Rectal smooth muscle tissue (tissue), 1 donor: ENCODE measurements around the gene ZC3H15.
"Not testable (repeated sequence)": the region's sequence is repeated elsewhere in the genome, so short reads cannot be mapped to it uniquely, and the experiment has no call there.

ENCODE experiments used
- H3K27ac ChIP-seq: one replicate; pipeline ENCODE4 v1.7.0; 2013; ENCODE audit warnings: low read depth, low read length, inconsistent platforms
- H3K27me3 ChIP-seq: one replicate; pipeline ENCODE4 v1.7.0; 2013; ENCODE audit warnings: low read length; ENCODE audit not compliant: control insufficient read depth, insufficient read depth
- H3K36me3 ChIP-seq: one replicate; pipeline ENCODE4 v1.7.0; 2013; ENCODE audit warnings: low read length; ENCODE audit not compliant: control insufficient read depth, insufficient read depth
- H3K4me1 ChIP-seq: one replicate; pipeline ENCODE4 v1.7.0; 2013; ENCODE audit warnings: low read length; ENCODE audit not compliant: control insufficient read depth, insufficient read depth
- H3K4me3 ChIP-seq: one replicate; pipeline ENCODE4 v1.7.0; 2013; ENCODE audit warnings: low read length
- H3K9ac ChIP-seq: one replicate; pipeline ENCODE4 v1.7.0; 2013; ENCODE audit warnings: low read length

Gene ZC3H15

GRCh38 chr2:186467421-186467820, 18.6 kb upstream of the ZC3H15 start:
- Histone ChIP-seq H3K27ac (no peak overlapping the region), H3K27me3 (no peaks in the 10 kb centered on the region), H3K4me3 (no peak overlapping the region), H3K36me3 (no peaks in the 10 kb centered on the region), H3K9ac (no peak overlapping the region), H3K4me1 (no peaks in the 10 kb centered on the region)

DNA sequence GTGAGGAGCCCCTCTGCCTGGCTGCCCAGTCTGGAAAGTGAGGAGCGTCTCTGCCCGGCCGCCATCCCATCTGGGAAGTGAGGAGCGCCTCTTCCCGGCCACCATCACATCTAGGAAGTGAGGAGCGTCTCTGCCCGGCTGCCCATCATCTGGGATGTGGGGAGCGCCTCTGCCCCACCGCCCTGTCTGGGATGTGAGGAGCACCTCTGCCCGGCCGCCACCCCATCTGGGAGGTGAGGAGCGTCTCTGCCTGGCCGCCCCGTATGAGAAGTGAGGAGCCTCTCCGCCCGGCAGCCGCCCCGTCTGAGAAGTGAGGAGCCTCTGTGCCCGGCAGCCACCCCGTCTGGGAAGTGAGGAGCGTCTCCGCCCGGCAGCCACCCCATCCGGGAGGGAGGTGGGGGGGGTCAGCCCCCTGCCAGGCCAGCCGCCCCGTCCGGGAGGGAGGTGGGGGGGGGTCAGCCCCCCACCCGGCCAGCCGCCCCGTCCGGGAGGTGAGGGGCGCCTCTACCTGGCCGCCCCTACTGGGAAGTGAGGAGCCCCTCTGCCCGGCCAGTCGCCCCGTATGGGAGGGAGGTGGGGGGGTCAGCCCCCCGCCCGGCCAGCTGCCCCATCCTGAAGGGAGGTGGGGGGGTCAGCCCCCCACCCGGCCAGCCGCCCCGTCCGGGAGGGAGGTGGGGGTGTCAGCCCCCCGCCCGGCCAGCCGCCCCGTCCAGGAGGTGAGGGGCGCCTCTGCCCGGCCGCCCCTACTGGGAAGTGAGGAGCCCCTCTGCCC, 13.2 kb upstream of the ZC3H15 start:
- not testable (repeated sequence) for H3K4me3 ChIP-seq, H3K4me1 ChIP-seq, H3K36me3 ChIP-seq, H3K27ac ChIP-seq, H3K9ac ChIP-seq, H3K27me3 ChIP-seq

DNA sequence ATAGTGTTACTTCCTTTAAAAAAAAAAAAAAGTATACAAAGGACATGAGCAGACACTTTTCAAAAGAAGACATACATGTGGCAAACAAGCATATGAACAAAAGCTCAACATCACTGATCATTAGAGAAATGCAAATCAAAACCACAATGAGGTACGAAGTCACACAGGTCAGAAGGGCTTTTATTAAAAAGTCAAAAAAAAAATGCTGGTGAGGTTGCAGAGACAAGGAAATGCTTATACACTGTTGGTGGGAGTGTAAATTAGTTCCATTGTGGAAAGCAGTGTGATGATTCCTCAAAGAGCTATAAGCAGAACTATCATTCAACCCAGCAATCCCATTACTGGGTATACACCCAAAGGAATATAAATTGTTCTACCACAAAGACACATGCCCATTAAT, 11.8 kb upstream of the ZC3H15 start:
- not testable (repeated sequence) for H3K4me3 ChIP-seq

DNA sequence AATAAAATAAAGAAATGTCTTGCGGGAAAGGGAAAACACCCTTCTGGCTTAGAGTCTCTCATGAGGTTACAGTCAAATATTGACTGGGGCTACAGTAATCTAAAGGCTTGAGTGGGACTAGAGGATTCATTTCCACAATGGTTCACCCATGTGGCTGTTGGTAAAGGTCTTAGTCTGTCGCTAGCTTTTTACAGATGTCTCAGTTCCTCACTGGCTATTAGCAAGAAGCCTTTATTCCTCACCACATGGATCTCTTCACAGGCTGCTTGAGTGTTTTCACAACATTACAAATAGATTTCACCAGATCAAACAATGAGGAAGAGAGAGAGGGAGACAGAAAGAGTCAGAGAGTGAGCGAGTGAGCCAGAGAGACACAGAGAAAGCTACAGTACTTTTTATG, 8.3 kb upstream of the ZC3H15 start:
- H3K4me1 ChIP-seq, result no peaks in the 10 kb centered on the region
- H3K27me3 ChIP-seq, result no peaks in the 10 kb centered on the region
- no peak overlapping the region for H3K9ac ChIP-seq
- H3K27ac ChIP-seq, result no peak overlapping the region
- H3K36me3 ChIP-seq, result no peaks in the 10 kb centered on the region
- H3K4me3 ChIP-seq, result no peak overlapping the region

More for the DNA sequence above, 11.8 kb upstream of the ZC3H15 start:
- H3K36me3 ChIP-seq, H3K27ac ChIP-seq, H3K9ac ChIP-seq, H3K27me3 ChIP-seq, H3K4me1 ChIP-seq: not testable (repeated sequence)

DNA sequence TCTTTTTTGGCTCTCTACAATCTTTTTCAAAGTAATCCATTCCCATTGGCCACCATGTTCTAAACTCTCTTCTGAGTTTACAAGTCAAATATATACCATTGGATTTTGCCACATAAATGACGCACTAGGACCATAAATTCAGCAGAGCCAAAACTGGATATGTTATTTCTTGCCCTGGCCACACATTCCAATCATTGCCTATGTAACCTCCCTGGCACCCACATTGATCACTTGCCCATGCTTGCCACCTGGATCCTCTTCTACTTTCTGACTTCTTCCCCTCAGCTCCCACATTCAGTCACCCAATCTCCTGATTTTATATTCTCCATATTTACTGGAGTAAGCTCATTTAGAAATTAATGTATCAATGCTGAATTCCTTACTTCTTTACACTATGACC, 5.1 kb upstream of the ZC3H15 start:
- no peaks in the 10 kb centered on the region for H3K27me3 ChIP-seq
- H3K4me3 ChIP-seq, result no peak overlapping the region
- H3K27ac ChIP-seq, result no peak overlapping the region
- H3K4me1 ChIP-seq, result peaks cover 3% of the 10 kb centered on the region
- H3K9ac ChIP-seq, result no peak overlapping the region
- H3K36me3 ChIP-seq, result no peaks in the 10 kb centered on the region

- peaks cover 9% of the 10 kb centered on the region for H3K4me1 ChIP-seq
- H3K36me3 ChIP-seq, result peaks cover 2% of the 10 kb centered on the region
- H3K4me3 ChIP-seq, result peak overlapping the region; percentile 41
- H3K27ac ChIP-seq, result no peak overlapping the region
- H3K9ac ChIP-seq, result no peak overlapping the region
- no peaks in the 10 kb centered on the region for H3K27me3 ChIP-seq
Measured at GRCh38 chr2:186484062-186484735, 1.9 kb upstream of the ZC3H15 start.

DNA sequence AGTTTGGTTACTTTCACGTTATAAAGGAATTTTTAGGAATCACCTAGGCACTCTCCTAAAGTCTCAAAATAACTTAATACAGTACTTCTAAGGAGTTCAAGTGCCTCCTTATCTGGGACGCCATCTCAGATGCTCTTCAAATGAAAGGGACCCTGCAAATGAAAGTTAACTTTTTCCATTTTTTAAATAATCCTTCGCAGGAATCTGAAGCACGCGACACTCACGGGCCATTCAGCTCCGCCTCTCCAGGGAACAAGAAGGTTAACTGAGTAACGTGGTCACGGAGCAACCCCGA, 537 bp upstream of the ZC3H15 start:
- Histone ChIP-seq H3K27me3 (no peaks in the 10 kb centered on the region), H3K9ac (peak overlapping the region; percentile 72), H3K4me3 (peak overlapping the region; percentile 98), H3K4me1 (peaks cover 9% of the 10 kb centered on the region), H3K27ac (peak overlapping the region; percentile 79), H3K36me3 (peaks cover 2% of the 10 kb centered on the region)

DNA sequence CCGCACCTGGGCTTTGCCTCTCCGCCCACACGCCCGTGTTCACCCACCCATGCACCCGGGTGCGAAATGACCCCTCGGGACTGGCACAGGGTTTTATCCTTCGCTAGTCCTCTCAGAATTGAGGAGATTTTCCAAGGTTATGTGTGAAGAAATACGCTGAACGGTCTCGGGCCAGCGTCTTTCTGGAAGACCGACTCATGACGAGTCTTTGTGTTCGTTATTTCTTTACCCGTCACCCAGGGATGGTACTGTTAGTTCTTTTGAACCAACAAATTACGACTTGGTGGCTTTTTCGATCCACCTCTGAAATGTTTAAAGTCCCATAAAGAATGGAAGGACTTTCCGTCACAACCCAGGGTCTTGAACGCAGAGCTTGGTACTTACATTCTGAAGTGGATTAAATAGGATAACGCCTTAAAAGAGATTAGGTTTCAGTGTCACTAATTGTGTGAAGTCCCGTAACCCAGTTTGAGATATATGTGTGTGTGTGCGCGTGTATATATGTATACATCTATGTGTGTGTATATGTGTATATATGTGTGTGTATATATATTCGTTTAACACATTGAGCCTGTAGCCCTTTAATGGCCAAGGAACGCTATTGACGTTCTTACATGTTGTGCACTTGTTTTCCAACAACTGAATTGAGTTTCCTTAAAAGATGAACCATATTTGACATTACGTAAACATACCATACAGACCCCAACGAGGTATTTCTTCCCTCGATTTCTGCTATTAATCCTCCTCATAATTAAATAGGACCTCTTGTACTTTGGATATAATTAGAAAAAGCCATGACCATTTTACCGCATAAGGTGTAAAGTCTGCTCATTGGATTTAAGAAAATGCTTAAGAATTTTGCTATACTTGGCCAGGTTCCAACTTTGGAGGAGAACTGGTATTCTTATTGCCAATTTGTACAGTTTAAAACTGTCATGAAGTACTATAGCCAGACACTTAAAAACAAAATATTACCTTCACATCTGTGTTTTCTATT, 889 bp downstream of the ZC3H15 start:
- H3K27me3 ChIP-seq, result no peaks in the 10 kb centered on the region
- peak overlapping the region; percentile 98 for H3K4me3 ChIP-seq
- H3K36me3 ChIP-seq, result peaks cover 2% of the 10 kb centered on the region
- peak overlapping the region; percentile 72 for H3K9ac ChIP-seq
- H3K4me1 ChIP-seq, result peaks cover 16% of the 10 kb centered on the region
- H3K27ac ChIP-seq, result peak overlapping the region; percentile 79

- no peak overlapping the region for H3K4me3 ChIP-seq
- peaks cover 6% of the 10 kb centered on the region for H3K36me3 ChIP-seq
- H3K9ac ChIP-seq, result no peak overlapping the region
- no peaks in the 10 kb centered on the region for H3K27me3 ChIP-seq
- no peak overlapping the region for H3K27ac ChIP-seq
- H3K4me1 ChIP-seq, result peaks cover 10% of the 10 kb centered on the region
Measured at GRCh38 chr2:186493564-186494085, 7.6 kb downstream of the ZC3H15 start.

- Histone ChIP-seq H3K27ac (no peak overlapping the region), H3K27me3 (no peaks in the 10 kb centered on the region), H3K36me3 (peaks cover 8% of the 10 kb centered on the region), H3K9ac (no peak overlapping the region), H3K4me3 (no peak overlapping the region), H3K4me1 (peaks cover 9% of the 10 kb centered on the region)
Measured at GRCh38 chr2:186496401-186496800, 10.3 kb downstream of the ZC3H15 start.

DNA sequence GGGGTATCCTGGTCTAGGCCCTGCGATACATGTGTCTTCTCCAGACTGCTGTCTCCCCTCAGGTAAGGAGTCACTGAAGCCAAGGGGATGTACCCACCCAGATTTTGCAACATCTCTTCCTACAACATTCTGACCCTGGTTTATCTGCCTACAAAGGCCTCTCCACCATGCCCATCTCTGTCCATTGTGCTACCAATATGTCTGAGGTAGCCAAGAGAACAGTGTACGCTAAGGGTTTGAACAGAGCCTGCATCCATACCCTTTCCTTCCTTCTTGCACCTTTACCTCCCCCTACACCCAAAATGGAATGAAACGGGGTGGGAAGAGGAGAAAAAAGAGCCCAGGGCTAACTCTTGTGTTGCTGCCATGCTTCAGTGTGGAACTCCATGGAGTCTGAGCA, 11.9 kb downstream of the ZC3H15 start:
- H3K9ac ChIP-seq, result no peak overlapping the region
- no peak overlapping the region for H3K27ac ChIP-seq
- peaks cover 5% of the 10 kb centered on the region for H3K4me1 ChIP-seq
- peaks cover 13% of the 10 kb centered on the region for H3K36me3 ChIP-seq
- H3K4me3 ChIP-seq, result no peak overlapping the region
- H3K27me3 ChIP-seq, result no peaks in the 10 kb centered on the region

DNA sequence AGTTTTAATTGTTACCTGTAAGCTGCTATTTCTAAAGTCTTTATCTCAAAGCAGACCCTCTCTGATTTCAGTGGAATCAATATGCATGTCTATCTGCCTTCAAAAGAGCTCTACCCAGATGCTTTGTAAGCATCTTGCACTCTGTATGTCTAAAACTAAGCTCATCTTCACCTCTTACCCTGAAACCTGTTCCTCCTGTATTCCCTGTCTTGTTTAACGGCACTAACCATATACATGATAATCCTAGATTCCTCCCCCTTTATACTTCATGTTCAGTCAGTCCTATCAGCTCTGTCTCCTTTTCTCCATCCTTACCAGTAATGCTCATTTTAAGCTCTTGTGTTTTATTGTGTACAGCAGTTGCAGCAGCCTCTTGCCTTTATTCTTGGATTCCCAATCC, 12.8 kb downstream of the ZC3H15 start:
- Histone ChIP-seq H3K9ac (no peak overlapping the region), H3K36me3 (peaks cover 13% of the 10 kb centered on the region), H3K27me3 (no peaks in the 10 kb centered on the region), H3K27ac (no peak overlapping the region), H3K4me1 (peaks cover 6% of the 10 kb centered on the region), H3K4me3 (no peak overlapping the region)
